HL-60 (cell line): ENCODE measurements around the gene SEMA4A.

Experiments
- DNase-seq, 2 experiments: peaks; one replicate each; pipeline ENCODE4 v3.0.0-alpha.2; 2010 to 2020; ENCODE audit warnings: low read depth in 1 of 2, low spot score in 1 of 2
- H3K27ac ChIP-seq: fragments of 250-450 bp; sonication (Bioruptor Pico); replicated peaks from 2 replicates; pipeline ENCODE4 v1.5.1; 2020; ENCODE audit warnings: mild to moderate bottlenecking, moderate library complexity
- H3K27me3 ChIP-seq: fragments of 250-450 bp; sonication (Bioruptor Pico); 2 replicates; pipeline ENCODE4 v1.5.1; 2021; ENCODE audit warnings: mild to moderate bottlenecking, moderate library complexity; ENCODE audit not compliant: insufficient read depth, poor library complexity, severe bottlenecking
- H3K4me3 ChIP-seq: replicated peaks from 2 replicates; pipeline ENCODE4 v1.5.1; 2011; ENCODE audit warnings: mild to moderate bottlenecking, control low read depth, low read length; ENCODE audit not compliant: insufficient read depth
- GABPA ChIP-seq: IDR thresholded peaks from 2 replicates; pipeline ENCODE4 v1.6.1; 2012; ENCODE audit warnings: low read depth
- POLR2AphosphoS5 ChIP-seq: IDR thresholded peaks from 2 replicates; pipeline ENCODE4 v1.6.1; 2012; ENCODE audit warnings: low read depth
- SPI1 ChIP-seq: IDR thresholded peaks from 2 replicates; pipeline ENCODE4 v1.6.1; 2012; ENCODE audit warnings: low read depth, mild to moderate bottlenecking, borderline replicate concordance
- TF ChIP-seq, protein P1 (sequence below): IDR thresholded peaks from 2 replicates; pipeline ENCODE4 v1.6.1; 2012; ENCODE audit warnings: low read depth; ENCODE audit not compliant: insufficient replicate concordance
- TF ChIP-seq, protein P2 (sequence below): IDR thresholded peaks from one replicate; pipeline ENCODE4 v1.5.1; 2011; ENCODE audit warnings: low read length, control low read depth, inconsistent platforms; ENCODE audit not compliant: insufficient read depth

The SEMA4A gene

GRCh38 chr1:156106624-156107488 is 46.5 kb upstream of the SEMA4A start:
- DNase-seq: no peak
- Histone ChIP-seq H3K27ac (no peak overlapping the region), H3K4me3 (no peak overlapping the region), H3K27me3 (no peaks in the 10 kb centered on the region)
- TF ChIP-seq GABPA (no peak), POLR2AphosphoS5 (no peak), SPI1 (no peak)
- TF ChIP-seq, protein P1, sequence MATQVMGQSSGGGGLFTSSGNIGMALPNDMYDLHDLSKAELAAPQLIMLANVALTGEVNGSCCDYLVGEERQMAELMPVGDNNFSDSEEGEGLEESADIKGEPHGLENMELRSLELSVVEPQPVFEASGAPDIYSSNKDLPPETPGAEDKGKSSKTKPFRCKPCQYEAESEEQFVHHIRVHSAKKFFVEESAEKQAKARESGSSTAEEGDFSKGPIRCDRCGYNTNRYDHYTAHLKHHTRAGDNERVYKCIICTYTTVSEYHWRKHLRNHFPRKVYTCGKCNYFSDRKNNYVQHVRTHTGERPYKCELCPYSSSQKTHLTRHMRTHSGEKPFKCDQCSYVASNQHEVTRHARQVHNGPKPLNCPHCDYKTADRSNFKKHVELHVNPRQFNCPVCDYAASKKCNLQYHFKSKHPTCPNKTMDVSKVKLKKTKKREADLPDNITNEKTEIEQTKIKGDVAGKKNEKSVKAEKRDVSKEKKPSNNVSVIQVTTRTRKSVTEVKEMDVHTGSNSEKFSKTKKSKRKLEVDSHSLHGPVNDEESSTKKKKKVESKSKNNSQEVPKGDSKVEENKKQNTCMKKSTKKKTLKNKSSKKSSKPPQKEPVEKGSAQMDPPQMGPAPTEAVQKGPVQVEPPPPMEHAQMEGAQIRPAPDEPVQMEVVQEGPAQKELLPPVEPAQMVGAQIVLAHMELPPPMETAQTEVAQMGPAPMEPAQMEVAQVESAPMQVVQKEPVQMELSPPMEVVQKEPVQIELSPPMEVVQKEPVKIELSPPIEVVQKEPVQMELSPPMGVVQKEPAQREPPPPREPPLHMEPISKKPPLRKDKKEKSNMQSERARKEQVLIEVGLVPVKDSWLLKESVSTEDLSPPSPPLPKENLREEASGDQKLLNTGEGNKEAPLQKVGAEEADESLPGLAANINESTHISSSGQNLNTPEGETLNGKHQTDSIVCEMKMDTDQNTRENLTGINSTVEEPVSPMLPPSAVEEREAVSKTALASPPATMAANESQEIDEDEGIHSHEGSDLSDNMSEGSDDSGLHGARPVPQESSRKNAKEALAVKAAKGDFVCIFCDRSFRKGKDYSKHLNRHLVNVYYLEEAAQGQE: no peak
- TF ChIP-seq, protein P2, sequence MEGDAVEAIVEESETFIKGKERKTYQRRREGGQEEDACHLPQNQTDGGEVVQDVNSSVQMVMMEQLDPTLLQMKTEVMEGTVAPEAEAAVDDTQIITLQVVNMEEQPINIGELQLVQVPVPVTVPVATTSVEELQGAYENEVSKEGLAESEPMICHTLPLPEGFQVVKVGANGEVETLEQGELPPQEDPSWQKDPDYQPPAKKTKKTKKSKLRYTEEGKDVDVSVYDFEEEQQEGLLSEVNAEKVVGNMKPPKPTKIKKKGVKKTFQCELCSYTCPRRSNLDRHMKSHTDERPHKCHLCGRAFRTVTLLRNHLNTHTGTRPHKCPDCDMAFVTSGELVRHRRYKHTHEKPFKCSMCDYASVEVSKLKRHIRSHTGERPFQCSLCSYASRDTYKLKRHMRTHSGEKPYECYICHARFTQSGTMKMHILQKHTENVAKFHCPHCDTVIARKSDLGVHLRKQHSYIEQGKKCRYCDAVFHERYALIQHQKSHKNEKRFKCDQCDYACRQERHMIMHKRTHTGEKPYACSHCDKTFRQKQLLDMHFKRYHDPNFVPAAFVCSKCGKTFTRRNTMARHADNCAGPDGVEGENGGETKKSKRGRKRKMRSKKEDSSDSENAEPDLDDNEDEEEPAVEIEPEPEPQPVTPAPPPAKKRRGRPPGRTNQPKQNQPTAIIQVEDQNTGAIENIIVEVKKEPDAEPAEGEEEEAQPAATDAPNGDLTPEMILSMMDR: no peak

DNA sequence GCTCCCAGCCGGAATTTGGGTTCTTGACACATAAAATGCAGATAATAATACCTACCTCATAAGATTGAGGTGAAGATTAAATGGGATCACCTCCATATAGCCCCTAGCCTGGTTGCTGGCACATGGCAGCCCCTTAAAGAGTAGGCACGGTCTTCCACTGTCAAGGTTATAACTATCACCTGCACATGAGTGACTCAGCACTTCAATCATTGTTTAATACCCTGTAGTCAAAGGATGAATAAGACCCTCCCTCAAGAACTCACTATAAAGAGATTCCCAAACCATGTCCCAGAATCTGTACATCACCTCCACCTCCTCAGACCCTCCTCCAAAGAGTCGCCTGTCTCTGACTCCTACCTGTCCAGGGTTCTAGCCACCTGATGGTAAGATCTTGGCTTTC is 45.3 kb upstream of the SEMA4A start:
- TF ChIP-seq, protein P1: no peak
- no peak for TF ChIP-seq SPI1
- TF ChIP-seq GABPA: no peak
- no peak for TF ChIP-seq POLR2AphosphoS5
- TF ChIP-seq, protein P2: no peak
- Histone ChIP-seq H3K27ac (no peak overlapping the region), H3K4me3 (no peak overlapping the region), H3K27me3 (no peaks in the 10 kb centered on the region)
- no peak for DNase-seq

GRCh38 chr1:156108664-156109241 is 44.6 kb upstream of the SEMA4A start:
- no peak for DNase-seq
- no peak overlapping the region for H3K4me3 ChIP-seq
- no peak overlapping the region for H3K27ac ChIP-seq
- H3K27me3 ChIP-seq: no peaks in the 10 kb centered on the region
- TF ChIP-seq POLR2AphosphoS5 (no peak), GABPA (no peak), SPI1 (no peak)
- TF ChIP-seq, protein P2: no peak
- TF ChIP-seq, protein P1: no peak
